Measurements from ENCODE around the gene FTL. TPM values are rescaled to one million over a fixed set of nuclear protein-coding genes. Genes with fewer than 3 reads are reported as not detected.
A peak's percentile ranks its signal among the peaks of the same experiment; 100 is the strongest.

The FTL gene
- total RNA-seq, 1 donor from 2014 or later = 4,020 TPM

DNA sequence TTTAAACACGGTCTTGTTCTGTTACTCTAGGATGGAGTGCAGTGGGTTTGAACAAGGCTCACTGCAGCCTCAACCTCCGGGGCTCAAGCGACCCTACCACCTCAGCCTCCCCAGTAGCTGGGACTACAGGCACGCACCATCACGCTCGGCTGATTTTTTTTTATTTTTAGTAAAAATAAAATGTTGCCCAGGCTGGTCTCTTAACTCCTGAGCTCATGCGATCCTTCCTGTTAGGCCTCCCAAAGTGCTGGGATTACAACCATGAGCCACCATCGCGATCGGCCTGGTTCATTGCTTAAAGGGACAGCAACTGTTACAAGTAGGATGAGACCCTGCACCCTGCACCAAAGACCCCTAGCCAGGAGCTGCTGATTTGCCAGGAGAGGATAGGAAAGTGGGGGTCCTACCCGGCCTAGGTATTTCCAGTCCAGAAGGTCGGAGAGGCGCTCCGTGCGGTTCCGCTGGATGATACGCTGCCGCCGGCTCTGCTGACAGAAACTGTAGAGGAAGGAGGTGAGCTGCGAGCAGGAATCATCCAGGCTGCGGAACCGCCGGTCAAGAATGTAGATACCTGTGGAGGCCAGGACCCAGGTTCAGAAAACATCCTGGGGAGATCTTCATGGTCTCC, 5.1 kb downstream of the FTL start:
- Histone ChIP-seq H3K36me3 (ENCODE audit: insufficient read depth, low read length) (peaks cover 15% of the 10 kb centered on the region), H3K27ac (ENCODE audit: low read depth, low read length) (no peak overlapping the region), H3K27me3 (ENCODE audit: insufficient read depth, low read length) (no peaks in the 10 kb centered on the region), H4K20me1 (ENCODE audit: insufficient read depth, low read length) (peaks cover 52% of the 10 kb centered on the region), H3K79me2 (ENCODE audit: insufficient read depth, low read length) (peaks cover 19% of the 10 kb centered on the region), H3K4me3 (ENCODE audit: insufficient read depth, low read depth, low read length) (no peak overlapping the region), H3K4me2 (ENCODE audit: low read length) (no peak overlapping the region), H3K9me3 (ENCODE audit: insufficient read depth, low read depth, low read length) (no peaks in the 10 kb centered on the region), H2AFZ (ENCODE audit: low read depth, low read length) (no peak overlapping the region), H3K9ac (ENCODE audit: low read length) (peak overlapping the region; percentile 21), H3K4me1 (ENCODE audit: insufficient read depth, low read length) (peaks cover 14% of the 10 kb centered on the region)
- FAIRE-seq (no peak), DNase-seq (ENCODE audit: low read depth) (no peak)
- no peak overlapping the region for H3K4me3 Mint-ChIP-seq (ENCODE audit: unreplicated experiment)
- peaks cover 13% of the 10 kb centered on the region for H3K4me1 Mint-ChIP-seq (ENCODE audit: low read depth, unreplicated experiment)
- TF ChIP-seq EZH2 (IDR thresholded peaks at IDR 0.05; ENCODE audit: insufficient read depth, low read length) = no peak
- TF ChIP-seq, protein P1, sequence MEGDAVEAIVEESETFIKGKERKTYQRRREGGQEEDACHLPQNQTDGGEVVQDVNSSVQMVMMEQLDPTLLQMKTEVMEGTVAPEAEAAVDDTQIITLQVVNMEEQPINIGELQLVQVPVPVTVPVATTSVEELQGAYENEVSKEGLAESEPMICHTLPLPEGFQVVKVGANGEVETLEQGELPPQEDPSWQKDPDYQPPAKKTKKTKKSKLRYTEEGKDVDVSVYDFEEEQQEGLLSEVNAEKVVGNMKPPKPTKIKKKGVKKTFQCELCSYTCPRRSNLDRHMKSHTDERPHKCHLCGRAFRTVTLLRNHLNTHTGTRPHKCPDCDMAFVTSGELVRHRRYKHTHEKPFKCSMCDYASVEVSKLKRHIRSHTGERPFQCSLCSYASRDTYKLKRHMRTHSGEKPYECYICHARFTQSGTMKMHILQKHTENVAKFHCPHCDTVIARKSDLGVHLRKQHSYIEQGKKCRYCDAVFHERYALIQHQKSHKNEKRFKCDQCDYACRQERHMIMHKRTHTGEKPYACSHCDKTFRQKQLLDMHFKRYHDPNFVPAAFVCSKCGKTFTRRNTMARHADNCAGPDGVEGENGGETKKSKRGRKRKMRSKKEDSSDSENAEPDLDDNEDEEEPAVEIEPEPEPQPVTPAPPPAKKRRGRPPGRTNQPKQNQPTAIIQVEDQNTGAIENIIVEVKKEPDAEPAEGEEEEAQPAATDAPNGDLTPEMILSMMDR (IDR thresholded peaks at IDR 0.05; ENCODE audit: insufficient read depth, low read depth, low read length) = no peak
- no peaks in the 10 kb centered on the region for H3K9me3 Mint-ChIP-seq (ENCODE audit: unreplicated experiment)
- H3K36me3 Mint-ChIP-seq (ENCODE audit: low read depth, unreplicated experiment) = peaks cover 39% of the 10 kb centered on the region
- H3K27me3 Mint-ChIP-seq (ENCODE audit: low read depth, unreplicated experiment) = no peaks in the 10 kb centered on the region
- H3K27ac Mint-ChIP-seq (ENCODE audit: unreplicated experiment) = no peak overlapping the region

DNA sequence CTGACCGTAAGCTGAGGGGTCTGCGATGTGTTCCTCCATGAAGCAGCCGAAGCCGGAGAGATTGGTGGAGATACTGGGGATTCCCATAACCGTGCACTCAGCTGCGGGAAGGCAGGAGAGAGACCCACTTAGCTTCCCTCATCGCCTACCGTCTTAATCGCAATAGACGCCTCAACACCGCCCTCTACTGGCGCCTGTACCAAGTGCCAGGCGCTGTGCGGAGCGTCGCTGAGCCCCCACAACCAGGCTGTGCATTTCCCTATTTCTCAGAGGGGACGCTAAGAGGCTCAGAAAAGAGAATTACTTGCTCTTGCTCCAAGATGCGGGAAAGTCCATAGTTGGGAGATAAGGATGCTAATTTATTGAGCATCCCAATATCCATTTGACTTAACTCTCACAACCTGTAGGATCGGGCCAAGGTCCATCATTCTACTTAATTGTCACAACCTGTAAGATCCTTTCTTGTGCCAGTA, 5.8 kb downstream of the FTL start:
- Histone ChIP-seq H3K27me3 (ENCODE audit: insufficient read depth, low read length) (no peaks in the 10 kb centered on the region), H3K79me2 (ENCODE audit: insufficient read depth, low read length) (peaks cover 12% of the 10 kb centered on the region), H3K36me3 (ENCODE audit: insufficient read depth, low read length) (peaks cover 15% of the 10 kb centered on the region), H3K9me3 (ENCODE audit: insufficient read depth, low read depth, low read length) (no peaks in the 10 kb centered on the region), H3K4me1 (ENCODE audit: insufficient read depth, low read length) (peaks cover 13% of the 10 kb centered on the region), H4K20me1 (ENCODE audit: insufficient read depth, low read length) (peaks cover 45% of the 10 kb centered on the region), H3K4me2 (ENCODE audit: low read length) (no peak overlapping the region), H3K4me3 (ENCODE audit: insufficient read depth, low read depth, low read length) (no peak overlapping the region), H2AFZ (ENCODE audit: low read depth, low read length) (no peak overlapping the region), H3K27ac (ENCODE audit: low read depth, low read length) (no peak overlapping the region), H3K9ac (ENCODE audit: low read length) (peak overlapping the region; percentile 21)
- FAIRE-seq = no peak
- Mint-ChIP-seq H3K36me3 (ENCODE audit: low read depth, unreplicated experiment) (peaks cover 35% of the 10 kb centered on the region), H3K4me1 (ENCODE audit: low read depth, unreplicated experiment) (peaks cover 13% of the 10 kb centered on the region), H3K27me3 (ENCODE audit: low read depth, unreplicated experiment) (no peaks in the 10 kb centered on the region), H3K27ac (ENCODE audit: unreplicated experiment) (no peak overlapping the region), H3K9me3 (ENCODE audit: unreplicated experiment) (no peaks in the 10 kb centered on the region), H3K4me3 (ENCODE audit: unreplicated experiment) (no peak overlapping the region)
- TF ChIP-seq, protein P1 (IDR thresholded peaks at IDR 0.05; ENCODE audit: insufficient read depth, low read depth, low read length) = peak; percentile 93
- no peak for TF ChIP-seq EZH2 (IDR thresholded peaks at IDR 0.05; ENCODE audit: insufficient read depth, low read length)
- no peak for DNase-seq (ENCODE audit: low read depth)
